ENCODE results near the gene SPATA32. TPM values are rescaled to one million over a fixed set of nuclear protein-coding genes. Genes with fewer than 3 reads are reported as not detected.

Gene SPATA32
- total and polyA plus RNA-seq, 2 experiments from 2014 or later, result not detected

GRCh38 chr17:45277992-45278391 lies 16.1 kb upstream of the SPATA32 start:
- Histone ChIP-seq H4K20me1 (replicated peaks; ENCODE audit: insufficient read depth) (no peaks in the 10 kb centered on the region; the same call in 1 of the 2 replicates), H3K4me2 (no peak overlapping the region), H3F3A (replicated peaks; ENCODE audit: low read depth) (peaks cover 7% of the 10 kb centered on the region; the same call in 1 of the 2 replicates), H3K27ac (ENCODE audit: low read depth) (no peak overlapping the region), H3K27me3 (ENCODE audit: insufficient read depth) (no peaks in the 10 kb centered on the region), H3K79me2 (replicated peaks; ENCODE audit: insufficient read depth) (no peaks in the 10 kb centered on the region), H3K9me2 (ENCODE audit: insufficient read depth) (no peaks in the 10 kb centered on the region), H3K4me3 (no peak overlapping the region), H2AFZ (no peak overlapping the region), H3K36me3 (ENCODE audit: insufficient read depth) (no peaks in the 10 kb centered on the region), H3K4me1 (ENCODE audit: insufficient read depth) (no peaks in the 10 kb centered on the region)
- no peak overlapping the region for H3K27ac Mint-ChIP-seq
- H3K27me3 Mint-ChIP-seq (ENCODE audit: insufficient read depth, low read depth, poor library complexity), result peaks cover 2% of the 10 kb centered on the region
- no peak for ATAC-seq
- DNase-seq (ENCODE audit: low spot score), result no peak
- no peaks in the 10 kb centered on the region for H3K9me3 Mint-ChIP-seq
- peaks cover 7% of the 10 kb centered on the region; the same call in 2 of the 3 replicates for H3K36me3 Mint-ChIP-seq (ENCODE audit: low read depth)
- peaks cover 15% of the 10 kb centered on the region for H3K4me1 Mint-ChIP-seq
- no peak for TF ChIP-seq ZNF331 (CRISPR knock-in tag; IDR thresholded peaks at IDR 0.05; ENCODE audit: low read depth)
- no peak for TF ChIP-seq ZNF462 (CRISPR knock-in tag; IDR thresholded peaks at IDR 0.05)
- TF ChIP-seq STAT1 (IDR thresholded peaks at IDR 0.05; ENCODE audit: unreplicated experiment), result no peak
- no peak for TF ChIP-seq NANOG (IDR thresholded peaks at IDR 0.05; ENCODE audit: borderline replicate concordance)
- TF ChIP-seq REST (IDR thresholded peaks at IDR 0.05; ENCODE audit: unreplicated experiment), result no peak
- TF ChIP-seq ETS1 (IDR thresholded peaks at IDR 0.05), result no peak
- TF ChIP-seq CREB1 (CRISPR knock-in tag; IDR thresholded peaks at IDR 0.05; ENCODE audit: low read depth), result no peak
- no peak for TF ChIP-seq JUNB (IDR thresholded peaks at IDR 0.05; ENCODE audit: unreplicated experiment)
- TF ChIP-seq EZH2phosphoT487 (IDR thresholded peaks at IDR 0.05; ENCODE audit: unreplicated experiment), result no peak
- TF ChIP-seq EZH2 (IDR thresholded peaks at IDR 0.05; ENCODE audit: low read depth, unreplicated experiment), result no peak
- TF ChIP-seq CTCF (conservative IDR thresholded peaks at IDR 0.05; ENCODE audit: low read depth in 2 of 2), result no peak
- no peak for TF ChIP-seq ZNF114 (CRISPR knock-in tag; IDR thresholded peaks at IDR 0.05)
- TF ChIP-seq POLR2AphosphoS5 (IDR thresholded peaks at IDR 0.05; ENCODE audit: low read depth), result no peak
- H3K4me3 Mint-ChIP-seq, result no peak overlapping the region
